Left cardiac atrium (tissue), 4 donors: ENCODE results near the gene RERE. TPM values are rescaled to one million over a fixed set of nuclear protein-coding genes. Genes with fewer than 3 reads are reported as not detected.

ENCODE experiments used
- ATAC-seq, 2 donors: fragments of 200-7000 bp; cut with Tn5 transposase; one replicate each; pipeline ENCODE4 v1.9.1; 2020; ENCODE audit warnings: mild to moderate bottlenecking in 2 of 2, moderate library complexity in 2 of 2
- DNase-seq: peaks from one replicate; pipeline ENCODE4 v3.0.0-alpha.2; 2020
- intact Hi-C, 2 donors: fragments of 100-400 bp; cut with DNase I; formaldehyde crosslinking; loops; one replicate each; pipeline versions ENCODE4 v1.14.1 to v1.15.1; 2022 to 2023
- total RNA-seq, 2 donors: library from RNA; stranded (reverse); fragmentation: NEBNext Ultra II Directional; extraction: Animal tissue kit (Norgen Biotek cat#: 25700); gene quantifications; one replicate each; pipeline ENCODE4 v1.2.1, GENCODE V29; 2021
- donor health status: DM: no; HTN: yes; CAD: no.
- donor health status: DM: no; HTN: yes; CAD: no; lungs with severe emphysema.
- donor health status: DM: yes; HTN: yes; CAD: no.
- donor health status: Dilated cardiomyopathy.

The RERE gene
- total RNA-seq, 2 donors from 2014 or later: 128 to 162 TPM

DNA sequence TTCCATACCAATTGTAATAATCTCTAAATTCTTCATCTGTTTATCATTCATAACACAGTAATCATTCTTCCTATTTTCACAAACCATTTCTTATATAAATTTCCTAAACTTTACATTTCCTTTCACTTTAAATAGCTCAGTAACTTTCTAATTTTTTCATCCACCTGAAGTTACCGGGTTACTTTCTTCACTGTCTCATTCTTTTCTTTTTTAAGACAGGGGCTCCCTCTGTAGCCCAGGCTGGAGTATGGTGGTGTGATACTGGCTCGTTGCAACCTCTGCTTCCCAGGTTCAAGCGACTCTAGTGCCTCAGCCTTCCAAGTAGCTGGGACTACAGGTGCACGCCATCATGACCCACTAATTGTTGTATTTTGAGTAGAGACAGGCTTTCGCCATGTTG, 41.3 kb downstream of the RERE start:
- intact Hi-C loops: no loop called here
- ATAC-seq: no peak
- no peak for DNase-seq

DNA sequence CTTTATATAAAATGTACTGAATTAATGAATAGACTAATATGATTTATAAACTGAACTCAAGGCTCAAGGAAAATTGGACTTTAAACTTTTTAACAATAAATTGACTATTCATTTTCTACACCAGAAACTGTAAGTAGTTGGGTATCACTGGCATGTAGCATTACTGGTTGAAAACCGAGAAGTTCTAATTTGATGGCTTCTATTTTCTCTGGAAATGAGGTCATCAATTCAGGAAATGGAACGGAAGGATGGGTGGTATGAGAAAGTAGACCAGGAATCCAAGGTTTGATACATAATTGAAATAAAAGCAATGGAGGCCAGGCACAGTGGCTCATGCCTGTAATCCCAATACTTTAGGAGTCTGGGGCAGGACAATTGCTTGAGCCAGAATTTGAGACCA, 50.4 kb downstream of the RERE start:
- intact Hi-C loops: no loop called here
- DNase-seq (no peak), ATAC-seq (no peak)

DNA sequence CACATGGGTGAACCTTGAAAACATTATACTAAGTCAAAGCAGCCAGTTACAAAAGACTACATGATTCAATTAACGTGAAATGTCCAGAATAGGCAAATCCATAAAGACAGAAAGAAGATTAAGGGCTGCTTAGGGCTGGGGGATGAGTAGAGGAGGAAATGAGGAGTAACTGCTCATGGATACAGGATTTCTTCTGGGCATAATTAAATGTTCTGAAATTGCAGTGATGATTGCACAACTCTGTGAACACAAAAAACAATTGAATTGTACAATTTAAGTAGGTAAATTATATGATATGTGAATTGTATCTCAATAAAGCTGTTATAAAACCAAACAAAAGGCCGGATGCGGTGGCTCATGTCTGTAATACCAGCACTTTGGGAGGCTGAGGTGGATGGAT, 52.2 kb downstream of the RERE start:
- intact Hi-C loops: no loop called here
- no peak for DNase-seq
- no peak for ATAC-seq

DNA sequence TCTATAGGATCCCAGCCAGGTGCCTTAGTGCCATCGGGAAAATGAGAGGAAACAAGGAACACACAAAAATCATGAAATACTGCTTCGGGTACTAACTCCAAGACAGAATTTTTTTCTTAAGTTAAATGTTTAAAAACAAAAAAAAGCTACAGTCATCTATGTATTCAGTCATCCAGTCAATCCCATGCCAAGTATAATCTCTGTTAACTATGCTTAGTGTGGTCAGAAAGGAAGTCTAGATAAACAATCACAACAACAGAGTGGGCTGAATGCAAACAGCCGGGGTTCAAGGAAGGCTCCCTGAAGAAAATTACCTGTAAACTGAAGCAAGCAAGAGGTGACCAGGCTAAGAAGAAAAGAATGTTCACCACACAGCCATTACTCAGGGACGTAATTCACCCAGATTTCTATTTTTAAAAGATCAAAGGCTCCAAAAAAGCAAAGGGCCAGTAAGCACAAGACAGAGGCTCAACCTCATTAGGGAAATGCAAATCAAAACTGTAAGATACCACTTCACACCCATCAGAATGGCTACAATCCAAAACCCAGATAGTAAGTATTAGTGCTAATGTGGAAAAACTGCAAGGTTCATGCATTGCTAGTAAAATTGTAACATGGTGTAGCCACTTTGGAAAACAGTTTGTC, 53.0 kb downstream of the RERE start:
- no peak for DNase-seq
- intact Hi-C loops: loop anchor here in 1 of 2 donors (5.0 kb wide), 1 partner anchor 587 kb away; no protein-coding TSS in a partner anchor
- ATAC-seq: peak in 1 of 2 donors; percentile 14

DNA sequence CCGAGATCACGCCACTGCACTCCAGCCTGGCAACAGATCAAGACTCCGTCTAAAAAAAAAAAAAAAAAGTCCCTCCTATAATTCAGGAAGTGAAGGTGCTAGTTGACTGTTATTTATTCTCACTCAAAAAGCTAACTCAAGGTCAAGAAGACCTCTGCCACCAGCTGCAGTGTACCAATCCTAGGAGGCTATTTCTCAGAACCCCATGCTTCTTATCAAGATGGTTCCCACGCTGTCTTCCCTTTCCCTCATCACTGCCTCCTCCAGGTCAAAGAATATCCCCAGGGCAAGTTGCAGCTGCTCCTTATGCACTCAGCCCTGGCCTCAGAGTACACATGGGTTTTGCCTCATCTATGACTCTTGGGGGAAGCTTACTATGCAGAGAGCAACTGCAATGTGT, 53.6 kb downstream of the RERE start:
- DNase-seq (no peak), ATAC-seq (peak in 1 of 2 donors; percentile 36)
- intact Hi-C loops: loop anchor here in 1 of 2 donors (5.0 kb wide), 1 partner anchor 587 kb away; no protein-coding TSS in a partner anchor

DNA sequence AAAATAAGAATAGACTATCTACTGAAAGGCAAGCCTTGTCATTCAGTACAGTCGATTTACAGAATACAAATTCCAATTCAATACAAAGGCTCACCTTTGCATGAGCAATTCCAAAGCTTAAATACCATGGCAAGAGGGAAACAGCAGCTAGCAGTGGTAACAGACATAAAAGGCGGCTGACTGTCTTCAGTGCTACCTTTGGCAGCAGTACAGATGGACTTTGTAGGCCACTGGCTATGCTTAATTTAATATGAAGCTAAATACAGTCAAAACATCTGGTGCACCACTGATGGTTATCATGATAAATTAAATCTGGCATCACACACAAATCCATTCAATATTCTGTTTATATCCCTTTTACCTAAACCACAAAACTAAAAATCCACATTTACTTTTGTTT, 62.4 kb downstream of the RERE start:
- DNase-seq (no peak), ATAC-seq (no peak)
- intact Hi-C loops: no loop called here

DNA sequence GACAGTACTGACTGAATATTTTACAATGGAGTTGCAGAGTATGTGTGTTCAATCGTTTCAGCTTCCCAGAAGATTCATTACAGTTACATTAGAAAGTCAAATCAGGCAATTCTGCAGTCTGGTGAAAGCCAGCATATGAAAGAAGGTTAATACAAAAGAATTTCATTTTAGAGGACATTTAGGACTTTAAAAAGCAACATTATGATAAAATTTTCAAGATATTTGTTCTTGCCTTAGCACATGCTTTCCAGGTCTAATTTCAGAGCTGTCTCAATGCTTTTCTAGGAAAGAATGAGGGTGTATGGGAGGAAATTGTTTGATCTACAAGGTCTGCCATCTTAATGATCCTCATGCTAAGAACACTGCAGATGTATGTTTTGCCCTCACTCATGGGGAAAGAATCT, 63.2 kb downstream of the RERE start:
- ATAC-seq (no peak), DNase-seq (no peak)
- intact Hi-C loops: no loop called here

DNA sequence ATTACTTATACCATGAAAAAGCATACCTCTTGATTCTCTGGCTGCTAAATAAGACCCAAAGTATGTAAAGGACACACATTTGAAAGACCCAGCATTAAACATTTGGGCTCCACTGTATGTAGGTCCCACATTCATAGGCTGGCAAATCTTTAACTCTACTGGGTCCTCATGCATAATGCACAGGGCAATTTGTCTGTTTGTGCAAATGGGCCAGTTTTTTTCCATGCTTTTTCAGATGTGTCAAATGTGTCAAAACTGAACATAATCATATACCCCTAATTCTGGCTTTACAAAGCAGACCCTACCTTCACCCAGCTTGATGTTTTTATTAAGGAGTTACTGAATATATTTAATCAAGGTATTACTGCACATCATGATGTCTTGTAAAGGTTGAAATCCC, 63.7 kb downstream of the RERE start:
- DNase-seq (no peak), ATAC-seq (no peak)
- intact Hi-C loops: no loop called here

DNA sequence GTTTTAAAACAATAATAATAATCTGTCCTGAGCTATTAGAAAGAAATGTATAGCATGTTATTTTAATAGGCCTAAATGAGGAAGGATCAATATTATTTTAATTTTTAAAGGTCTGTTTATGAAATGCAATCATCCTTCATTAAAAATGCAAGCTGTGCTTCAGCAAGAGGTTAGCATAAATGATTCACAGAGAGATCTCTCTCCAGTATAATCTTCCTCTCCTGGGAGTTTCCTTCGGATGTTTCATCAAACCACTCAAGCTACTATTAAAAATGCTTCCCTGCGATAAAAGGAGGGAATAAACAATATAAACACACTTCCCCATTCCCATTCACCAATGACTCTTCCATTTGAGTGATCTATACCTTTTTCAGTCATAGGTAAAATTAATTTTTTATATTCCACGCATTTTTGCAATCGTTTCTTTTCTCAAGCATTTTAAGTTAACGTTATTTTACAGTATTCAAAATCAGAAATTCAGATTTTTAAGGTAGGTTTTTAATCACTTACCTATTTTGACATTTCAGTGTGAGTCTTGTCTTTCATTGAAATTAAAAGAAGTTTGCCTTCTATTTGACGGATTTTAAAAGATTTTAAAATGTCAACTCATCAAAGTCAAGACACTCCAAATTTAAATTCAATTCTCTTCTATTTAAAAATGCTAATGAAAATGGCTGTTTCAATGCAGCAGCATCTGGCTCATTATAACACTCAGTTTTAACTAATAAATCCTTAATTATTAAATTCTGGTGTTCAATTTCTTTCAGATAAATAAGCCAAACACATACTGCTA, 64.3 kb downstream of the RERE start:
- ATAC-seq (no peak), DNase-seq (no peak)
- intact Hi-C loops: no loop called here

DNA sequence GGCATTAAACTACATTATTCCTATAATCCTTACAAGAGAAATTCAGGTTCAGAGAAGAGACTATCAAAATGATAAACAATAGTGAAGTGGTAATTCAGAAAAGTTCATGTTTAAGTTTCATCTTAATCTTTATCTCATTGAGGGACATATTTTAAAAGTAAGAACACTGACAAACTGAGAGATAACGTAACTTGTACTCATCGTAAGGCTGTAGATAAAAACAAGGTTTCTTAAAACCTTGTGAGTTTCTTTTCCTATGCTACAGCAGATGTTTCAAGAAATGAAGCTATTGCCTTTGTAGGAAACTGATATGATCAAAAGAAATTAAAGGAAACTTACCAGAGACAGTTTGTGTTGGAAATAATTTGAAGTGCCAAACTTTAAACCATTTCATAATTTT, 65.0 kb downstream of the RERE start:
- ATAC-seq (no peak), DNase-seq (no peak)
- intact Hi-C loops: no loop called here

DNA sequence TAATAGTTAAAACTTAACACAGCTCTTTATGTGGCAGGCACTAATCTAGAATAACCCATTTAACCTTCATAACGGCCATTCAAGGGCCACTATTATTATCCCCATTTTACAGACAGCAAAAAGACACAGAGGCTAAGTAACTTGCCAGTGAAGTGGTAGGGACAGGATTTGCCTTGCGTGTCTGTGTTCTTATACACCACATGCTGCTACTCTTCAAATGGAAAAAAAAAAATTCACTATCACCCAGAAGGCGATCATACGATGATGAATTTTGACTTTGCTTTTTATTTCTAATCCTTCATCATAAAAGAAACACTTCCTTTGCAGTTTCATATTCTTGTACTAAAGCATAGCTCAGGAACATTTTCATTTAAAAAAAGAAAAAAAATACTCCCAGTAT, 65.5 kb downstream of the RERE start:
- intact Hi-C loops: no loop called here
- ATAC-seq: no peak

DNA sequence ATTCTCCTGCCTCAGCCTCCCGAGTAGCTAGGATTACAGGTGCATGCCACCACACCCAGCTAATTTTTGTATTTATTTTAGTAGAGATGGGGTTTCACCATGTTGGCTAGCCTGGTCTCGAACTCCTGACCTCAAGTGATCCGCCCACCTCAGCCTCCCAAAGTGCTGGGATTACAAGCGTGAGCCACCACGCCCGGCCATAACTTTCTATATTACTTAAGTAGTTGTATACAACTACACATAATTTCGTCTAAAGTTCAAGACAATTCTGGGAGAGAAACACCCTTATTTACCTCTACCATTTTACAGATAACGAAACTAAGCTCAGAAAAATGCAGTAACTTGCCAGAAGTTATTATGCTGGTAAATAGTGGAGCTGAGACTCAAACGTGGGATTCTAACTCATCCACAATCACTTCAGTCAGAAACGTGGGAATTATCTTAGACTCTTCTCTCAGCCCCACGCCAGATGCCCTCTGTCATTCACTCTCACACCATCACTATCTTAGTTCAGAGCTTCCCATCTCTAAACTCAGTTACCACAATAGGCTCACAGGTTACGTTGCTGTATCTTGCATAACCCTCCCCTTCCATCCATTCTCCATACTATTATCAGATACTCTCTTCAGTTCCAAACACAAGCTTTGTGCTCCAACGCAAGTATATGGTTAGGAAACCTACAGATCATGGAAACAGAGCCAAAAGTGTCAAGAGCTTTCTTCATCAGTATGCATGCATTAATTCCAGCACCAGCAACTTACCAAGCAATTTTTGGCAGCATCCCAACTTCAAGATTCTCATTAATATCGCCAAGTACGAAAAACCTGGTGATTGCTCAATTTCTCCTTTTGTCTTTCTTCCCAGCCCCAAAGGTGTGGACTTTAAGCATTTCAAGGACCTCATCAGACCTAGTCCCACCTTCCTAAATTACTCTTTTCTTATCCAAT, 69.3 kb downstream of the RERE start:
- intact Hi-C loops: no loop called here
- peak in 1 of 2 donors; percentile 42 for ATAC-seq
- no peak for DNase-seq

More for the DNA sequence above, 65.5 kb downstream of the RERE start:
- DNase-seq: no peak

DNA sequence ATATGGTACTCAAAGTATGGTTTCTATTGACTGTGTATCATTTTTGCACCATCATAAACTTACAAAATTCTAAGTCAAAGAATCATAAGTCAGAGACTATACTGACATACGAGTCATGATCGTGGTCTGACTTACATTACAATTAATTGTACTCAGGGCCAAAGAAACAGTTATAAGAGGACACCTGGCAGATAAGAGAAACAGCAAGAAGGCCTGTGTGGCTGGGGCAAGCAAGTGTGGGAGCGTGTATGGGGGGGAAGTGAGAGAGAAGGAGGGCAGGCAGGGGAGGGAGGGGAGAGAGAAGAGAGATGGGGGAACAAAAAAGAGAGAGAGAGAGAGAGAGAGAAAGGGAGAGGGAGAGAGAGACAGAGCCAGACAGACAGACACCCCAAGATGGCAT, 70.9 kb downstream of the RERE start:
- intact Hi-C loops: no loop called here
- no peak for ATAC-seq
- DNase-seq: no peak

DNA sequence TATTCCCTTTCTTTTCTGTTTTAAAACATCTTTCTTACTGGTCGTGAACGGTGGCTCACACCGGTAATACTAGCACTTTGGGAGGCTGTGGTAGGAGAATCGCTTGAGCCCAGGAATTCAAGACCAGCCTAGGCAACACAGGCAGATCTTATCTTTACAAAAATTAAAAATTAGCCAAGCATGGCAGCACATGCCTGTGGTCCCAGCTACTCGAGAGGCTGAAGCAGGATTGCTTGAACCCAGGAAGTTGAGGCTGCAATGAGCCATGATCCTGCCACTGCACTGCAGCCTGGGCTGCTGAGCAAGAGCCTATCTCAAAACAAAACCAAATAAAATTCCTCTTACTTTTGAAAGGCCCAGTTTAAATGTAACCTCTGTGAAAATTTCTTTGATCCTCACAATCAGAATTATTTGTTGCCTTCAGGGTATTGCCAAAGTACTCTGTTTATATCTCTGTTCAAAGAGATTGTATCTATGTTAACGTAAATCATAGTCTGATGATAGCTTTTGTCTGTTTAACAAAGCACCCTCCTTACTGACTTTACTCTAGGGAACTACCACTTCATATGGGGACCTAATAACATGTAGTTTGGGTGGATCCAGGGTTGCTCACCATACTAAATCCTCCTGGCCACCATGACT, 71.6 kb downstream of the RERE start:
- intact Hi-C loops: no loop called here
- DNase-seq (no peak), ATAC-seq (no peak)

DNA sequence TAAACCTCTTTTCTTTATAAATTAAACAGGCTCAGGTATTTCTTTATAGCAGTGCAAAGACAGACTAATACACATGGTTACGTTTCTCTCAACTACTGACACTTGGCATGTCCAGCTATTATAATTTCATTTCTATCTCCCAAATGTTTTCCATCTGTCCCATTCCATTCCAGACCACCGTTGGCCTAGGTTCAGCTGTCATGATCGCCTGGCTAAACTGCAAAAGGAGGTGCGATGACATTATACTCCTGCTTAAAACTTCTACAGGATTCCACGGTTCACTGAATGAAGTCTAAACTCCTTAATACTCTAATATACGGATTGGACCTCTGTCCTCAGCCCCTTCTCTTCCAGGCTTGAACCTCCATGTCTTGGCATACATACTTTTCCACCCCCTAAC, 72.1 kb downstream of the RERE start:
- DNase-seq (no peak), ATAC-seq (no peak)
- intact Hi-C loops: no loop called here

DNA sequence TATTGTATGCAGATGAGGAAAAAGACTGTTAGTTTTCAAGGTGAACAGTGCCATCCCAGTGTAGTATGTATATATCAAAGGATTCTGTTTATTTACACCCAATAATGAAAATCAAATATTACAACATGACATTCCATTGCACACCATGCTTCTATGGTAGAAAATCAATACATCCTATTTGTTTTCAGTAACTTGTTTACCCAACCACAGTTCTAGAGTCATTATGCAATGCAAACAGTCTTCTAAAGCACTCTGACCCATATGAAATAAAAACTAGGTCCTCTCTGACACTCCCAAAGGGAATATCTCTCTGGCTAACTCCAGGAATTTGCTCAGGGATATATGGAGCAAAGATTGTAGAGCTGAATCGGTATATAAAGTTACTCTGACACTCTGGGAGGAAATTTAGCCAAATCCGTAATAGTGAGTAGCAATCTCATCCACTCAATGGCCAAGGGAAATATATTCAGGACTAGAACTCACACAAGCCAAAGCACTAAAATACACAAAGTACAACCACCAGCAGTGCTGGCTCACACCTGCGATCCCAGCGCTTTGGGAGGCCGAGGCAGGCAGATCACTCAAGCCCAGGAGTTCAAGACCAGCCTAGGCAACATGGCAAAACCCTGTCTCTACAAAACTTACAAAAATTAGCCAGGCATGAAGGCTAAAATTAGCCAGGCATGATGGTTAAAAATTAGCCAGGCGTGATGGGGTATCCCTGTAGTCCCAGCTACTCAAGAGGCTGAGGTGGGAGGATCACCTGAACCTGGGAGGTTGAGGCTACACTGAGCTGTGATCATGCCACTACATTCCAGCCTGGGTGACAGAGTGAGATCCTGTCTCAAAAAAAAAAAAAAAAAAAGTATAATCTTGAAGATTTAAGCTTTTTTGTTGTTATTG, 75.2 kb downstream of the RERE start:
- ATAC-seq (peak in 1 of 2 donors; percentile 74), DNase-seq (no peak)
- intact Hi-C loops: no loop called here

DNA sequence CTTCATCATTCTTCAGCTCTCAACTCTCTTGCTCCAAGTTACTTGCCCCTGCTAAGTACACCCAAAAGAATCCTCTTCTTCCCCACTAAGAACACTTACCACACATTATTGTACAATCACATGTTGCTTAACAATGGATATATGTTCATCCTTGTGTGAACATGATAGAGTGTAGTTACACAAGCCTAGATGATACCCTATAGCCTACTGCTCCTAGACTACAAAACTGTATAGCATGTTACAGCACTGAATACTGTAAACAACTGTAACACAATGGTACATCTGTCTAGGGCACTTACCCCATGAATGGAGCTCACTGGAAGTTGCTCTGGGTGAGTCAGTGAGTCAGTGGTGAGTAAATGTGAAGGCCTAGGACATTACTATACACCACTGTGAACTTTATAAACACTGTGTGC, 77.4 kb downstream of the RERE start:
- intact Hi-C loops: no loop called here
- no peak for DNase-seq

DNA sequence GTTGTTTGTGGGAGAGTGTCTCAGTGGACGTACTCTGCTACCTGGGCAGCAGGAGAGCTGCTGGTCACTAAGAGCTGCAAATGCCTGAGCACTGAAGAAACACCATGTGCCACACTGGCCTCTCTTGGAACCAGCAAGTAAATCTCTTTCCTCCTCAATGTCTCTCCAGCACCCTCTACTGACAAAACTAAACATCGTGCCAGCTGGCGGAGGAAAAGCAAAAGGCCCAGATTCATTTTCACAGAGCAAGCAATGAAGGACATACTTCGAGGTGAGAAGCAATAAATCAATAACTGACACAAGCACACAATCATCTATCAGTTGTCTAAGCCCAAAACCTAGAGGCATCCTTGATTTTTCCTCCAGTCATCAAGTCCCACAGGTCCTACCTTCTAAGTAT, 78.1 kb downstream of the RERE start:
- intact Hi-C loops: no loop called here
- ATAC-seq: no peak
- no peak for DNase-seq

More for the DNA sequence above, 77.4 kb downstream of the RERE start:
- peak in 1 of 2 donors; percentile 33 for ATAC-seq
